Esophagus squamous epithelium (tissue), 5 donors: ENCODE data around the gene PHEX. TPM values are rescaled to one million over a fixed set of nuclear protein-coding genes. Genes with fewer than 3 reads are reported as not detected.

ENCODE experiments used
- DNase-seq: peaks from one replicate; lab custom pipeline; 2025; lab: John Stamatoyannopoulos, UW
- H3K27ac ChIP-seq, 4 donors: fragments of 200-600 bp; sonication (generic); one replicate each; pipeline ENCODE4 v1.5.1; 2016 to 2019; ENCODE audit warnings: mild to moderate bottlenecking in 1 of 4
- H3K27me3 ChIP-seq, 4 donors: fragments of 200-600 bp; sonication (generic); 1 replicate in 3 of 4; 2 replicates in 1 of 4; pipeline versions ENCODE4 v1.5.1 to v1.6.0; 2017 to 2021; ENCODE audit warnings: antibody characterized with exemption in 1 of 4
- H3K36me3 ChIP-seq, 3 donors: fragments of 200-600 bp; sonication (generic); one replicate each; pipeline ENCODE4 v1.5.1; 2016 to 2019
- H3K4me1 ChIP-seq, 3 donors: fragments of 200-600 bp; sonication (generic); one replicate each; pipeline ENCODE4 v1.5.1; 2017 to 2019
- H3K4me3 ChIP-seq, 4 donors: fragments of 200-600 bp; sonication (generic); 1 replicate in 3 of 4; 2 replicates in 1 of 4; pipeline ENCODE4 v1.5.1; 2016 to 2019; ENCODE audit warnings: mild to moderate bottlenecking in 2 of 4, moderate library complexity in 1 of 4
- H3K9me3 ChIP-seq, 3 donors: fragments of 200-600 bp; sonication (generic); one replicate each; pipeline ENCODE4 v1.5.1; 2016 to 2019
- POLR2A ChIP-seq, 4 donors: fragments of 450-650 bp; IDR thresholded peaks; one replicate each; pipeline ENCODE4 v1.6.1; 2017; ENCODE audit warnings: antibody characterized with exemption in 4 of 4, mild to moderate bottlenecking in 4 of 4, moderate library complexity in 3 of 4
- WGBS, 2 donors: methylation state at CpG; one replicate each; pipeline ENCODE4 v1.1.5; 2018; 5-methylcytosine and 5-hydroxymethylcytosine counted together
- intact Hi-C: fragments of 100-400 bp; cut with DNase I; formaldehyde crosslinking; loops from one replicate; pipeline ENCODE4 v1.15.0; 2022
- total RNA-seq, 4 donors: library from RNA; depleted of rRNA; stranded (reverse); fragments of >200 nt; gene quantifications; one replicate each; pipeline ENCODE4 v1.1.0, GENCODE V29; 2016
- TF ChIP-seq, protein P1 (sequence below), 6 experiments: fragments of 450-650 bp in 4 of 6; fragments of 200-600 bp in 2 of 6; sonication (generic) in 2 of 6; IDR thresholded peaks; one replicate each; pipeline ENCODE4 v1.5.1; 2016 to 2019; ENCODE audit warnings: antibody characterized with exemption in 6 of 6, mild to moderate bottlenecking in 4 of 6, moderate library complexity in 4 of 6
- donor health status: DM: yes; HTN: yes; CAD: no.

PHEX gene
- total RNA-seq, 4 donors from 2014 or later, result 0.04 to 0.73 (median 0.31) TPM

DNA sequence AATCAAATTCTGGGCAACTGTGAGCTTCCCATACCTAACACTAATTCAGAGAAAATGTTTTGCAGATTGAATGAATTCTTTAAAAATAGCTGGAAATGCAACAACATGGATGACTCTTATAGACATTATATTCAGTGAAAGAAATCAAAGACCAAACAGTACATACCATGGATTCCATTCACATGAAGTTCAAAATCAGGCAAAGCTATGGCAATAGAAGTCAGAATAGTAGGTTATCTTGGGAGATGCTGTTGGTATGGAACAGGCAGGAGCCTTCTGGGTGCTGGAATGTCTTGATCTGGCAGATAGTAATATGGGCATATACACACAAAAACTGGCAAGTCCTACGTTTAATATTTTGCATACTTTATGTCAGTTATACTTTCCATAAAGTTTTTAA lies 215.0 kb downstream of the PHEX start:
- WGBS, 2 donors, result 30 to 37% methylated on average over 1 of the region's 1 CpG

DNA sequence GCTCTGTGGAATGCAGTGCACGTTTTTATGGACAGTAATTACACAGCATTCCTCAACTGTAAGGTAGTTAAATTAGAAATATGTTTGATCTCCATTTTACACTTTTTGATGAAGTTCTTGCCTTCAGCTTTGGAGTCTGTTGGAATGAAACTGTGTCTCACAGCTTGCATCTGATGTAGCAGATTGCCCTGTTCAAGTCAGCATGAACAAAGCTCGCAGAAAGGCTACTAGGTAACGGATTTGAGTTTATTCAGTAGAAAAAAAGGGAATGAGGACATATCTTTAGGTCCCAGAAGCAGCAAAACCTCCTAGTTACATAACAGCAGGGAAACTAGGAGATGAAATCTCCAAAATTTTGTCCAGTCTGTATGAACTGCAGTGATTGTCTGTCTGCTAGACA lies 216.3 kb downstream of the PHEX start:
- no peak overlapping the region for H3K4me3 ChIP-seq
- no peak for TF ChIP-seq POLR2A (IDR thresholded peaks at IDR 0.05)
- TF ChIP-seq, protein P1, sequence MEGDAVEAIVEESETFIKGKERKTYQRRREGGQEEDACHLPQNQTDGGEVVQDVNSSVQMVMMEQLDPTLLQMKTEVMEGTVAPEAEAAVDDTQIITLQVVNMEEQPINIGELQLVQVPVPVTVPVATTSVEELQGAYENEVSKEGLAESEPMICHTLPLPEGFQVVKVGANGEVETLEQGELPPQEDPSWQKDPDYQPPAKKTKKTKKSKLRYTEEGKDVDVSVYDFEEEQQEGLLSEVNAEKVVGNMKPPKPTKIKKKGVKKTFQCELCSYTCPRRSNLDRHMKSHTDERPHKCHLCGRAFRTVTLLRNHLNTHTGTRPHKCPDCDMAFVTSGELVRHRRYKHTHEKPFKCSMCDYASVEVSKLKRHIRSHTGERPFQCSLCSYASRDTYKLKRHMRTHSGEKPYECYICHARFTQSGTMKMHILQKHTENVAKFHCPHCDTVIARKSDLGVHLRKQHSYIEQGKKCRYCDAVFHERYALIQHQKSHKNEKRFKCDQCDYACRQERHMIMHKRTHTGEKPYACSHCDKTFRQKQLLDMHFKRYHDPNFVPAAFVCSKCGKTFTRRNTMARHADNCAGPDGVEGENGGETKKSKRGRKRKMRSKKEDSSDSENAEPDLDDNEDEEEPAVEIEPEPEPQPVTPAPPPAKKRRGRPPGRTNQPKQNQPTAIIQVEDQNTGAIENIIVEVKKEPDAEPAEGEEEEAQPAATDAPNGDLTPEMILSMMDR (IDR thresholded peaks at IDR 0.05), result no peak
- no peak for DNase-seq
- intact Hi-C loops, result no loop called here
- H3K9me3 ChIP-seq, result no peaks in the 10 kb centered on the region
- H3K27ac ChIP-seq, result no peak overlapping the region
- no peaks in the 10 kb centered on the region for H3K36me3 ChIP-seq
- no peaks in the 10 kb centered on the region for H3K4me1 ChIP-seq
- WGBS, 2 donors, result 64 to 94% methylated on average over 3 of the region's 3 CpGs
- no peaks in the 10 kb centered on the region for H3K27me3 ChIP-seq

More for the DNA sequence above, 215.0 kb downstream of the PHEX start:
- TF ChIP-seq, protein P1 (IDR thresholded peaks at IDR 0.05), result no peak
- TF ChIP-seq POLR2A (IDR thresholded peaks at IDR 0.05), result no peak
- no peak overlapping the region for H3K27ac ChIP-seq
- H3K4me3 ChIP-seq, result no peak overlapping the region
- no peaks in the 10 kb centered on the region for H3K36me3 ChIP-seq
- no peak for DNase-seq
- H3K4me1 ChIP-seq, result no peaks in the 10 kb centered on the region
- no peaks in the 10 kb centered on the region for H3K27me3 ChIP-seq
- intact Hi-C loops, result no loop called here
- H3K9me3 ChIP-seq, result no peaks in the 10 kb centered on the region

DNA sequence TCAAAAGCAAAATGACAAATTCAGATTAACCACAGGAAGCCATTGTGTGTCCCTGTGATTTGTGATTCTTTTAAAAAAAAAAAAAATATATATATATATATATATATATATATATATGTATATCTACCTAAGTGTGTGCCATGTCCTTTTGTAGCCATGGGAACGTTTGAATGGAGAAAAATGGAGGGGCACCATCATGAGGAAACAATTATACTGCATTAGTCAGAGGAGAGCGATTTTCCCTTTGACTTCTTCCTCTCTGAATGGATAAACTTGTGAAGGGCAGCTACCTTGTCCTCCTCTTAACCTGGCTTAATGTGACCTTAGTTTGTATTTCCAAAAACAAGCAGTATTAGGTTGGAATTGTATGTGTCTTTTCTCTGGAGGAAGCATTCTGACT lies 217.2 kb downstream of the PHEX start:
- no peaks in the 10 kb centered on the region for H3K9me3 ChIP-seq
- no peaks in the 10 kb centered on the region for H3K4me1 ChIP-seq
- WGBS, 2 donors, result 57 to 68% methylated on average over 2 of the region's 2 CpGs
- H3K27ac ChIP-seq, result no peak overlapping the region
- H3K4me3 ChIP-seq, result no peak overlapping the region
- H3K36me3 ChIP-seq, result no peaks in the 10 kb centered on the region
- H3K27me3 ChIP-seq, result no peaks in the 10 kb centered on the region
- no peak for DNase-seq
- intact Hi-C loops, result no loop called here
- TF ChIP-seq, protein P1 (IDR thresholded peaks at IDR 0.05), result no peak
- no peak for TF ChIP-seq POLR2A (IDR thresholded peaks at IDR 0.05)

DNA sequence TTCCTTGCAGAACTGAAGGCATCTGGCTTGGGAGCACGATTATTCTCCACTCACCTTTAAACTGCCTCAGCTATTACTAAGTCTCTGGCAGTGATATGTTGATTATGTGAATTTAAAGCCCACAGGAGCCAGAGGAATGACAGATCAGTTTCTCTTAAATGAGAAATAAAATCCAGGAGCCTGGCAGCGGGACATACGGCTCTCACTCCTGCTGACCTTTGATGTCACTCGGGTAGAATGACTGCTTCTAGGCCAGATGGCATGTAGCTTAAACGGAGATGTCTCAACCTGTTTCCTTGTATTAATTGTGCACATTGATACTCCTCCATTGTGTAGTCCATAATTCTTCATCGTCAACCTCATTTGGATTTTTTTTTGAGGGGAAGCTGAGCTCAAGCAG lies 236.6 kb downstream of the PHEX start:
- DNase-seq, result no peak
- 62 to 67% methylated on average over 6 of the region's 6 CpGs for WGBS, 2 donors
- H3K9me3 ChIP-seq, result no peaks in the 10 kb centered on the region

DNA sequence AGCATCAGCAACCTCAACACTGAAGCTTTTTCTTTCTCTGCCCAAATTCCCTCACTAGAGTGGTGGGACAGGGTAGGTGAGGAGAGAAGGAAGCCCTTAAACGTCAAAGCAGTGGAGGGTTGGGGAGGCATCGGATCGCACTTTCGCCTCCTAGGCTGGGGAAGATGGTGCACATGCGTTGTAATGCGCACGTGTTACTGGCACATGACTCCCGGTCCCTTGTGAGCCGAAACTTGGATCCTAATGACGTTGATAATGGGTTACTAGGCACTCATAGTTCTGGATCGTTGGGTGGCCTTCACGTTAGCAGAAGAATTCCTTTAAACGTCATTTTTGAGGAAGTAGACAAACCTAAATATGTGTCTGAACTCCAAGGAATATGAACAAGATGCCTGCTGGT lies 240.5 kb downstream of the PHEX start, which contains the start of gene CBLL2:
Gene CBLL2, plus strand, starts transcription at position 301 of the 400 bp plus-strand sequence. Its CDS starts 79 bp downstream, at position 380.
- intact Hi-C loops, result no loop called here
- 82 to 91% methylated on average over 6 to 13 of the region's 13 CpGs for WGBS, 2 donors
- no peaks in the 10 kb centered on the region for H3K27me3 ChIP-seq
- DNase-seq, result no peak
- no peak within 1 kb of the TSS for H3K4me3 ChIP-seq
- TF ChIP-seq, protein P1 (IDR thresholded peaks at IDR 0.05), result no peak
- TF ChIP-seq POLR2A (IDR thresholded peaks at IDR 0.05), result no peak
- H3K9me3 ChIP-seq, result no peaks in the 10 kb centered on the region
- no peak within 1 kb of the TSS for H3K27ac ChIP-seq
- no peaks in the 10 kb centered on the region for H3K36me3 ChIP-seq
- H3K4me1 ChIP-seq, result no peaks in the 10 kb centered on the region

More for the DNA sequence above, 236.6 kb downstream of the PHEX start:
- Histone ChIP-seq H3K36me3 (no peaks in the 10 kb centered on the region), H3K4me1 (no peaks in the 10 kb centered on the region), H3K27ac (no peak overlapping the region), H3K27me3 (no peaks in the 10 kb centered on the region), H3K4me3 (no peak overlapping the region)
- TF ChIP-seq POLR2A (IDR thresholded peaks at IDR 0.05), result no peak
- TF ChIP-seq, protein P1 (IDR thresholded peaks at IDR 0.05), result no peak
- intact Hi-C loops, result no loop called here
